Duodenal mucosa (tissue), 2 donors: Measurements from ENCODE around the gene PLCB2.

ENCODE experiments used
- H3K27ac ChIP-seq: one replicate; pipeline ENCODE4 v1.7.0; 2013; ENCODE audit warnings: low read depth, low read length
- H3K27me3 ChIP-seq, 2 donors: one replicate each; pipeline ENCODE4 v1.7.0; 2013; ENCODE audit warnings: low read length in 2 of 2, control low read depth in 1 of 2; ENCODE audit not compliant: insufficient read depth in 2 of 2, control insufficient read depth in 1 of 2
- H3K36me3 ChIP-seq, 2 donors: one replicate each; pipeline ENCODE4 v1.7.0; 2013; ENCODE audit warnings: low read length in 2 of 2, control low read depth in 1 of 2; ENCODE audit not compliant: insufficient read depth in 2 of 2, control insufficient read depth in 1 of 2
- H3K4me1 ChIP-seq, 2 donors: one replicate each; pipeline ENCODE4 v1.7.0; 2013; ENCODE audit warnings: low read length in 2 of 2, control low read depth in 1 of 2; ENCODE audit not compliant: insufficient read depth in 2 of 2, control insufficient read depth in 1 of 2
- H3K4me3 ChIP-seq, 2 donors: one replicate each; pipeline ENCODE4 v1.7.0; 2013; ENCODE audit warnings: low read length in 2 of 2, low read depth in 1 of 2
- H3K9ac ChIP-seq, 2 donors: one replicate each; pipeline ENCODE4 v1.7.0; 2013; ENCODE audit warnings: low read length in 2 of 2, low read depth in 1 of 2
- H3K9me3 ChIP-seq, 2 donors: one replicate each; pipeline ENCODE4 v1.7.0; 2013; ENCODE audit warnings: low read length in 2 of 2, control low read depth in 1 of 2; ENCODE audit not compliant: control insufficient read depth in 1 of 2

PLCB2 gene

DNA sequence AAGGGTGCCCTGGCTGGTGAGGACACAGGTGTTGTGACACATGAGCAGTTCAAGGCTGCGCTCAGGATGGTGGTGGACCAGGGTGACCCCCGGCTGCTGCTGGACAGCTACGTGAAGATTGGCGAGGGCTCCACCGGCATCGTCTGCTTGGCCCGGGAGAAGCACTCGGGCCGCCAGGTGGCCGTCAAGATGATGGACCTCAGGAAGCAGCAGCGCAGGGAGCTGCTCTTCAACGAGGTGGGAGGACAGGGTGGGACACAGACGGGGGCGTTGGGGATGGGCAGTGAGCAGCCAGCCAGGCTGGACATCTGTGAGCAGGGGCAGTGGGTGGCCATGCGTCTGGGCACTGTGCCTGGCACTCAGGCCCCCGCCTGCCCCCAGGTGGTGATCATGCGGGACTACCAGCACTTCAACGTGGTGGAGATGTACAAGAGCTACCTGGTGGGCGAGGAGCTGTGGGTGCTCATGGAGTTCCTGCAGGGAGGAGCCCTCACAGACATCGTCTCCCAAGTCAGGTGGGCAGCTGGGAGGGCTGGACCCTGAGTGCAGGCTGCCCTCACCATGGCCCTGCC is 35.2 kb downstream of the PLCB2 start:
- Histone ChIP-seq H3K9me3 (no peaks in the 10 kb centered on the region), H3K4me1 (no peaks in the 10 kb centered on the region), H3K27me3 (peaks cover 0 to under 1% of the 10 kb centered on the region in 2 donors), H3K27ac (no peak overlapping the region), H3K36me3 (no peaks in the 10 kb centered on the region), H3K9ac (no peak overlapping the region), H3K4me3 (no peak overlapping the region)

GRCh38 chr15:40271685-40272484 is 35.9 kb downstream of the PLCB2 start:
- H3K9me3 ChIP-seq, result no peaks in the 10 kb centered on the region

DNA sequence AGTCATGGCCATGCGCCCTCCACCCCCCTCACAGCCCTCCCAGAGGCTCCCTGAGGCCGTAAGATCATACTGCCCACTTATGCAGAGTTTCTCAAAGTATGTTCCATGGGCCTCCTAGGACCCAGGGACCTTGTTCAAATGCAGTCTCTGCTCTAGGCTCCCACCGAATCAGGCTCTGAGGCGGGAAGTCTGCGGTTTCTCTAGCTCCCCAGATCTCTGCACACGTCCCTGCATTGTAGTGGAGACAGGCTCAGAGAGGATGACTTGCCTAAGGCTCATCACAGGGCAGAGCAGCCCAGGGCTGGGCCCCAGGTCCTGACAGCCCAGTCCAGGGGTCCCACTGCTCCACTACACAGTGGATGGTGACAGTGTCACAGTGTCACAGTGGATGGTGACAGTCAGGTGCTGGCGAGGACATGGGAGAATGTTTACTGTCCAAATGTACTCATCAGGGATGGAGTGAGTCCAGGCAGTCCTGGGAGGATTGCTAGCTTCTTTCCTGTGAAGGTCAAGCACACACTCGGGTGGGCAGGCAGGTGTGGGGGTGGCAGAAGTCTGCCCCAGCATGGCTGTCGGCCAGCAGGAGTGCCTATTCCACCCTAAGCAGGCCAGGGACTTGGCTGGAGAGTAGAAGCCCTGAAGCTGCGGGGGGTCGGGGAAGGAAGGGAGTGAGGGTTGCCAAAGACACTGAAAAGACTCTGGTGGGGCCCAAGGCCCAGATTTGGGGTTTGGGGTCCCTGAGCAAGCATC is 37.3 kb downstream of the PLCB2 start:
- no peak overlapping the region for H3K27ac ChIP-seq
- H3K4me3 ChIP-seq, result no peak overlapping the region
- no peaks in the 10 kb centered on the region for H3K4me1 ChIP-seq
- no peak overlapping the region for H3K9ac ChIP-seq
- no peaks in the 10 kb centered on the region for H3K9me3 ChIP-seq
- no peaks in the 10 kb centered on the region for H3K27me3 ChIP-seq
- H3K36me3 ChIP-seq, result no peaks in the 10 kb centered on the region

More at GRCh38 chr15:40271685-40272484, 35.9 kb downstream of the PLCB2 start:
- Histone ChIP-seq H3K27me3 (no peaks in the 10 kb centered on the region), H3K4me3 (no peak overlapping the region), H3K4me1 (no peaks in the 10 kb centered on the region), H3K9ac (no peak overlapping the region), H3K27ac (no peak overlapping the region), H3K36me3 (no peaks in the 10 kb centered on the region)

DNA sequence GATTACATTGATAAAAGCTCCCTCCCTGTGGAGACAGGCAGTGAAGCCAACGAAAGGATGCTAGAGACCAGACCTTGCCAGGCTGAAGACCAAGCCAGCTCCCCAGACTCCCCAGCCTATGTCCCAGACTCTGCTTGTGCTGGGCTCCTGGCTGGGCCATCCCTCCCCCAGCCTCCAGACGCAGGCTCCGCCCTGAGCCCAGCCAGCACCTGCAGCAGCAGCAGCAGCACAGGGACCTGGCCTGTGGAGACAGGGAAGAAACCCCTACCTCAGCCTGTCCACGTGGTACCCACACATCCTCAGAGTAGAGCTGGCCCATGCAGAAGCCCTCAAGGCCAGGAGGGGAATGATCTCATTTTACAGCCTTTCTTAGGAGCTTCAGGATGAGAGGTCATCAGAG is 38.1 kb downstream of the PLCB2 start:
- H3K9ac ChIP-seq, result no peak overlapping the region
- H3K36me3 ChIP-seq, result no peaks in the 10 kb centered on the region
- H3K9me3 ChIP-seq, result no peaks in the 10 kb centered on the region
- H3K27ac ChIP-seq, result no peak overlapping the region
- H3K4me3 ChIP-seq, result no peak overlapping the region
- no peaks in the 10 kb centered on the region for H3K27me3 ChIP-seq
- H3K4me1 ChIP-seq, result no peaks in the 10 kb centered on the region

DNA sequence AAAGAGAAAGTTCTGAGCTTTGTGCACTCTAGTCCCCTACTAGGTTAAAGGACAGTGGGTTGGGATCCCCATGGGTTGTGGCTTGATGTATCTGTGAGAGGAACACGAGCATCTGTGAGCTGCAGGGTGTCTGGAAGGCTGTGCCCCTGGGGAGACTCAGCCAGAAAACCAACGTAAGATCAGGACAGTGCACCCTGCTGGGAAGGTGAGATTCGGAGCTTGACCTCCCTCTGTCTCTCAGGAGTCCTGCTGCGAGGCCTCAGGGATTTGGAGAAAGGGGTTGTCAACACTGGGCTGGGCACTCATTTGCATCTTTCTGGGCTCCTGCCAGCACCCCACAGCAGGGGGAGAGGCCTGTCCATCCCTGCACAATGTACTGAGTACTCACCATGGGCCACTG is 40.1 kb downstream of the PLCB2 start:
- Histone ChIP-seq H3K4me1 (no peaks in the 10 kb centered on the region), H3K27me3 (no peaks in the 10 kb centered on the region), H3K9ac (no peak overlapping the region), H3K9me3 (no peaks in the 10 kb centered on the region), H3K36me3 (no peaks in the 10 kb centered on the region), H3K4me3 (no peak overlapping the region), H3K27ac (no peak overlapping the region)

DNA sequence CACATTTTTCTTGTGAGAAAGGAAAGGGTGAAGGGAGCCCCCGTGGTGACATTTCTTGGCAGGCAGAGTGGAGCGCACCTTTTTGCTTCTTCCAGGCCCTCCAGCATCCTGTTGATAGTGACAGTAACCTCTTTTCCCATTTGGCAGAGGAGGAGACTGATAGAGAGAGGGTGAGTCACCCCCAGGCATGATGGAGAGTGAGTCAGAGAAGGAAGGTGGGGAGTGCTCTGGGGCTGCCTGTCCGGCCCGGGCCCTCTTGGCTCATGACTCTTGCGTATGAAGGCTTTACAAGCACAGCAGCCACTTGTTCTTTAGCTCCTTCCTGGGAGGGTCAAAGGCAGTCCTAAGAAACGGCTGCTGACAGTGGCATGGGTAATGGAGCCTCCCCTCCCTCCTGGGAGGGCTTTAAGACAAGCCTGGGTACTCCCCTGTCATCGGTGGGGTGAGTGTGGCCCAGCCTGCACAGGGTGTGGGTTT is 40.9 kb downstream of the PLCB2 start:
- H3K4me3 ChIP-seq, result no peak overlapping the region
- H3K9ac ChIP-seq, result no peak overlapping the region
- no peaks in the 10 kb centered on the region for H3K4me1 ChIP-seq
- no peaks in the 10 kb centered on the region for H3K9me3 ChIP-seq
- H3K36me3 ChIP-seq, result no peaks in the 10 kb centered on the region
- no peak overlapping the region for H3K27ac ChIP-seq
- no peaks in the 10 kb centered on the region for H3K27me3 ChIP-seq

DNA sequence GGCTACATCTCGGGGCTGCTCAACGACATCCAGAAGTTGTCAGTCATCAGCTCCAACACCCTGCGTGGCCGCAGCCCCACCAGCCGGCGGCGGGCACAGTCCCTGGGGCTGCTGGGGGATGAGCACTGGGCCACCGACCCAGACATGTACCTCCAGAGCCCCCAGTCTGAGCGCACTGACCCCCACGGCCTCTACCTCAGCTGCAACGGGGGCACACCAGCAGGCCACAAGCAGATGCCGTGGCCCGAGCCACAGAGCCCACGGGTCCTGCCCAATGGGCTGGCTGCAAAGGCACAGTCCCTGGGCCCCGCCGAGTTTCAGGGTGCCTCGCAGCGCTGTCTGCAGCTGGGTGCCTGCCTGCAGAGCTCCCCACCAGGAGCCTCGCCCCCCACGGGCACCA is 41.9 kb downstream of the PLCB2 start:
- no peaks in the 10 kb centered on the region for H3K36me3 ChIP-seq
- no peak overlapping the region for H3K27ac ChIP-seq

DNA sequence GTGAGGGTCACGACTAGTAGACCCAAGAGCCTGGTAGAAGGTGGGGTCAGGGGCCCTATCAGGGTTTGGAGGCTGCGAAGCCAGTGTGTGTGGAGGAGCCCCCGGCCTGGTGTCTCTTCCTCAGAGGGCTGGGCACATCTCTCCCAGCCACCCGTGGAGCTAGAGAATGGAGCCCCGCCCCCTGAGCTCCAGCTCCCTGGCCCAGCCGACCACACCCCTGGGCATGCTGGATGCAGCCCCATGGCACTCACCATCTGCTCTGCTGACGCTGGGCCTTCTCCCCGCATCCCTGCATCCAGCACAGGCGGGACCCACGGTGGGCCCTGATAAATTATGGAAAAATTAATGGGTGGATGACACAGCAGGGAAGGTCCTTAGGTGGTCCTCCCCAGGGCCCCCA is 42.4 kb downstream of the PLCB2 start:
- Histone ChIP-seq H3K27ac (no peak overlapping the region), H3K4me1 (no peaks in the 10 kb centered on the region), H3K4me3 (no peak overlapping the region), H3K36me3 (no peaks in the 10 kb centered on the region), H3K27me3 (no peaks in the 10 kb centered on the region), H3K9me3 (no peaks in the 10 kb centered on the region), H3K9ac (no peak overlapping the region)

More for the DNA sequence above, 41.9 kb downstream of the PLCB2 start:
- Histone ChIP-seq H3K9me3 (no peaks in the 10 kb centered on the region), H3K27me3 (no peaks in the 10 kb centered on the region), H3K9ac (no peak overlapping the region), H3K4me1 (no peaks in the 10 kb centered on the region), H3K4me3 (no peak overlapping the region)

DNA sequence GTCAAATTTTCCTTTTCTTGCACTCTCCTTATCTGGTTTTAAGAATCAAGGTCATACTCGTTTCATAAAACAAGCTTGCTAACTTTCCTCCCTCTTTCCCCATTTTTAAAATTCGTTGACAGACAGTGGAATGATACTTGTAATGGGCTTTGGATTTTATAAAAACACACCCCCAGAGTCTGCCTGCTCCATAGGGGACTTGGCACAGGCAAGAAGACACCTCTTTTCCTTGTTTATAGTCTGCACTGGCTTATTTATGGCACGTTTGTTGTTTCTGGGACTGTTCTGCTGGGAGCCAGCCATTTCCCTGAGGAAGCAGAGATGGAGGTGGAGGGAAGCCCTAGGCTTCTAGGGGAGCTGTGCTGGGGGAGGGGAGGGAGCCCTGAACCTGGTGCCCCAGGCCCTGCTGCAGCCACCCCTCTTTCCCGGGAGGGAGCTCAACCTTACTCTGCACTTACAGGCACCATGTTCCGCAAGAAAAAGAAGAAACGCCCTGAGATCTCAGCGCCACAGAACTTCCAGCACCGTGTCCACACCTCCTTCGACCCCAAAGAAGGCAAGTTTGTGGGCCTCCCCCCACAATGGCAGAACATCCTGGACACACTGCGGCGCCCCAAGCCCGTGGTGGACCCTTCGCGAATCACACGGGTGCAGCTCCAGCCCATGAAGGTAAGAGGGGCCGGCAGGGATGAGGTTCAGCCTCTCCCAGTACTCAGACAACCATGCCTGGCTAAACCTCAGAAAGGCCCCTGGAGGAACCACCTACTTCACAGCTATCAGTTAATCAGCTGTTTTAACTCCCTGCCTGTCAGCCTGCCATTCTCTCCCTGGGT is 43.2 kb downstream of the PLCB2 start:
- Histone ChIP-seq H3K27ac (no peak overlapping the region), H3K9ac (no peak overlapping the region), H3K9me3 (no peaks in the 10 kb centered on the region), H3K4me1 (no peaks in the 10 kb centered on the region), H3K4me3 (no peak overlapping the region), H3K27me3 (no peaks in the 10 kb centered on the region), H3K36me3 (no peaks in the 10 kb centered on the region)
